K562 (cell line): Measurements from ENCODE around the gene SLCO2B1. TPM values are rescaled to one million over a fixed set of nuclear protein-coding genes. Genes with fewer than 3 reads are reported as not detected.
"Not testable (repeated sequence)": the region's sequence is repeated elsewhere in the genome, so short reads cannot be mapped to it uniquely, and the experiment has no call there.

Experiments
- ATAC-seq: fragments of 200-7000 bp; cut with Tn5 transposase; 3 replicates; pipeline ENCODE4 v1.9.1; 2020; ENCODE audit warnings: moderate library complexity
- BruUV-seq: library from RNA; stranded (reverse); fragments of 400-500 nt; replicated peaks from 2 replicates; lab custom pipeline; 2021; lab: Mats Ljungman, UMichigan
- CTCF ChIA-PET: fragments of 300-600 bp; formaldehyde crosslinking; extraction: SDS; loops from one replicate; lab custom pipeline; 2021; ENCODE audit warnings: low intra/inter-chr PET ratio; lab: Yijun Ruan, JAX
- POLR2A ChIA-PET: fragments of 300-600, 350-650 bp; sonication (Branson Sonifier 250); formaldehyde crosslinking; extraction: SDS; loops from one replicate; lab custom pipeline; 2021; ENCODE audit warnings: antibody characterized with exemption, inconsistent platforms; lab: Yijun Ruan, JAX
- DNase-seq, 4 experiments: peaks; one replicate each; pipeline versions ENCODE4 v3.0.0 to v3.0.0-alpha.2; 2011 to 2018; ENCODE audit warnings: low spot score in 3 of 4, mixed read lengths in 3 of 4; ENCODE audit errors: extremely low read depth in 1 of 4
- FAIRE-seq: peaks from 2 replicates; lab custom pipeline; 2011; peaks lifted over from hg19 to GRCh38; lab: Jason Lieb, UNC
- H2AFZ ChIP-seq: 2 replicates; pipeline ENCODE4 v1.6.0; 2011; ENCODE audit warnings: low read depth, low read length, control low read depth, inconsistent platforms
- H3K27ac ChIP-seq: fragments of 200-600 bp; 3 replicates; pipeline ENCODE4 v1.8.0; 2011; ENCODE audit warnings: low read depth, mild to moderate bottlenecking, control low read depth, inconsistent platforms, low read length, moderate library complexity, mixed read lengths; ENCODE audit errors: extremely low read depth
- H3K27me3 ChIP-seq, 2 experiments: fragments of 300-600 bp in 1 of 2; 2 replicates in 1 of 2; 3 replicates in 1 of 2; pipeline versions ENCODE4 v1.6.0 to v1.8.0; 2011; ENCODE audit warnings: inconsistent platforms in 2 of 2, low read length in 2 of 2, mild to moderate bottlenecking in 1 of 2, mixed read lengths in 1 of 2, moderate library complexity in 1 of 2; ENCODE audit not compliant: control insufficient read depth in 2 of 2, insufficient read depth in 2 of 2
- H3K36me3 ChIP-seq: fragments of 300-600 bp; 3 replicates; pipeline ENCODE4 v1.8.0; 2011; ENCODE audit warnings: mild to moderate bottlenecking, low read length, inconsistent platforms; ENCODE audit not compliant: control insufficient read depth, insufficient read depth
- H3K4me1 ChIP-seq, 2 experiments: fragments of 200-600 bp in 1 of 2; replicated peaks in 1 of 2; 2 replicates in 1 of 2; 3 replicates in 1 of 2; pipeline versions ENCODE4 v1.5.1 to v1.8.0; 2011; ENCODE audit warnings: inconsistent platforms in 2 of 2, low read length in 2 of 2, mild to moderate bottlenecking in 1 of 2, mixed read lengths in 1 of 2, moderate library complexity in 1 of 2; ENCODE audit not compliant: control insufficient read depth in 2 of 2, insufficient read depth in 2 of 2
- H3K4me2 ChIP-seq: 2 replicates; pipeline ENCODE4 v1.6.1; 2011; ENCODE audit warnings: low read length, control low read depth, inconsistent platforms, mixed read lengths; ENCODE audit not compliant: insufficient read depth
- H3K4me3 ChIP-seq: fragments of 200-600 bp; sonication (generic), shearing (Covaris generic); 2 replicates; pipeline ENCODE4 v1.5.1; 2016; ENCODE audit warnings: control low read depth, inconsistent platforms
- H3K79me2 ChIP-seq: fragments of 200-600 bp; 3 replicates; pipeline ENCODE4 v1.8.0; 2011; ENCODE audit warnings: low read length, inconsistent platforms; ENCODE audit not compliant: control insufficient read depth, insufficient read depth
- H3K9ac ChIP-seq, 2 experiments: 2 replicates each; pipeline versions ENCODE4 v1.6.0 to v1.6.1; 2011; ENCODE audit warnings: low read depth in 2 of 2, low read length in 2 of 2, control low read depth in 1 of 2, inconsistent platforms in 1 of 2, mild to moderate bottlenecking in 1 of 2, mixed read lengths in 1 of 2; ENCODE audit not compliant: insufficient read depth in 1 of 2
- H3K9me1 ChIP-seq: one replicate; pipeline ENCODE4 v1.6.0; 2011; ENCODE audit warnings: inconsistent platforms, mild to moderate bottlenecking, low read length, moderate library complexity; ENCODE audit not compliant: control insufficient read depth, insufficient read depth
- H3K9me3 ChIP-seq: replicated peaks from 2 replicates; pipeline ENCODE4 v1.5.1; 2011; ENCODE audit warnings: low read depth, low read length, inconsistent platforms; ENCODE audit not compliant: control insufficient read depth, insufficient read depth
- H4K20me1 ChIP-seq: replicated peaks from 2 replicates; pipeline ENCODE4 v1.6.1; 2011; ENCODE audit warnings: low read length, inconsistent platforms, mixed read lengths; ENCODE audit not compliant: control insufficient read depth, insufficient read depth
- ADNP ChIP-seq: fragments of 200-800 bp; sonication (Bioruptor generic); IDR thresholded peaks from 2 replicates; pipeline ENCODE4 v1.6.1; 2016; ENCODE audit warnings: missing genetic modification characterization, missing compliant biosample characterization
- BCOR ChIP-seq: fragments of 450-650 bp; IDR thresholded peaks from 2 replicates; pipeline ENCODE4 v1.6.1; 2016
- CBX3 ChIP-seq, 2 experiments: IDR thresholded peaks; 1 replicate in 1 of 2; 2 replicates in 1 of 2; pipeline ENCODE4 v1.6.1; 2012; ENCODE audit warnings: inconsistent platforms in 2 of 2, low read length in 2 of 2, borderline replicate concordance in 1 of 2, control low read depth in 1 of 2
- HDAC1 ChIP-seq, 2 experiments: fragments of 450-650 bp; IDR thresholded peaks; 2 replicates each; pipeline ENCODE4 v1.6.1; 2016 to 2017; ENCODE audit warnings: inconsistent platforms in 1 of 2, mild to moderate bottlenecking in 1 of 2, moderate library complexity in 1 of 2
- KDM1A ChIP-seq, 2 experiments: fragments of 450-650 bp; IDR thresholded peaks; 2 replicates each; pipeline ENCODE4 v1.6.1; 2016; ENCODE audit warnings: mild to moderate bottlenecking in 2 of 2
- POLR2H ChIP-seq: IDR thresholded peaks from 2 replicates; pipeline ENCODE4 v1.6.1; 2016; ENCODE audit warnings: missing genetic modification characterization, low read depth, mild to moderate bottlenecking, control low read depth, missing compliant biosample characterization, moderate library complexity
- RBM25 ChIP-seq: fragments of 200-400 bp; formaldehyde crosslinking; IDR thresholded peaks from 2 replicates; pipeline ENCODE4 v1.6.1; 2018; ENCODE audit warnings: low read length, low read depth, moderate library complexity; ENCODE audit not compliant: severe bottlenecking
- RCOR1 ChIP-seq, 2 experiments: IDR thresholded peaks; 2 replicates each; pipeline ENCODE4 v1.6.1; 2012; ENCODE audit warnings: low read depth in 2 of 2, low read length in 2 of 2, borderline replicate concordance in 1 of 2, improper control_type of control experiment in 1 of 2
- SMARCA5 ChIP-seq: fragments of 450-650 bp; IDR thresholded peaks from 2 replicates; pipeline ENCODE4 v1.6.1; 2016
- ZNF146 ChIP-seq: IDR thresholded peaks from one replicate; pipeline ENCODE4 v1.6.1; 2018; ENCODE audit warnings: missing compliant biosample characterization; ENCODE audit not compliant: unreplicated experiment
- ZNF197 ChIP-seq: fragments of 200-800 bp; sonication (Bioruptor generic); IDR thresholded peaks from 2 replicates; pipeline ENCODE4 v1.6.1; 2016; ENCODE audit warnings: low read depth, missing genetic modification characterization, missing compliant biosample characterization
- WGBS: fragments of 100-300 bp; shearing (Covaris generic); methylation state at CpG from one replicate; pipeline ENCODE4 v1.1.6; 2016; ENCODE audit warnings: low coverage, mixed read lengths; ENCODE audit not compliant: insufficient coverage; ENCODE audit errors: missing lambda C conversion rate; 5-methylcytosine and 5-hydroxymethylcytosine counted together
- in situ Hi-C: fragments of 300-500 bp; cut with MboI; formaldehyde crosslinking; loops from 4 replicates; pipeline ENCODE4 v1.15.0; 2018; ENCODE audit warnings: inconsistent platforms, mixed read lengths
- intact Hi-C: fragments of 100-400 bp; cut with micrococcal nuclease; formaldehyde crosslinking; loops from 2 replicates; pipeline ENCODE4 v1.14.2; 2022
- polyA plus RNA-seq, 8 experiments: library from polyadenylated mRNA; depleted of rRNA in 4 of 8; stranded (reverse) in 5 of 8; unstranded in 3 of 8; fragments of >200 nt; fragmentation: Nextera tagmentation in 2 of 8; fragmentation: Illumina TruSeq in 1 of 8; extraction: Ambion mirVana in 2 of 8; extraction: Trizol in 1 of 8; gene quantifications; 2 replicates each; pipeline versions ENCODE4 v1.2.1 to v1.2.3, GENCODE V29; 2011 to 2014; ENCODE audit warnings: inconsistent platforms in 1 of 8, missing spikeins in 1 of 8
- total RNA-seq, 7 experiments: library from RNA; depleted of rRNA in 6 of 7; stranded (reverse); fragments of >200 nt in 6 of 7; fragmentation: Illumina TruSeq in 2 of 7; extraction: Trizol in 2 of 7; gene quantifications; 2 replicates each; pipeline versions ENCODE4 v1.2.1 to v1.2.3, GENCODE V29; 2011 to 2021; ENCODE audit warnings: low replicate concordance in 1 of 7
- TF ChIP-seq, protein P1 (sequence below), 2 experiments: fragments of 250-450 bp in 1 of 2; fragments of 450-650 bp in 1 of 2; sonication (Bioruptor Pico) in 1 of 2; IDR thresholded peaks; 2 replicates each; pipeline versions ENCODE4 v1.6.1 to v1.8.0; 2016 to 2021; ENCODE audit warnings: mild to moderate bottlenecking in 2 of 2, moderate library complexity in 2 of 2, missing compliant biosample characterization in 1 of 2, missing genetic modification characterization in 1 of 2

The SLCO2B1 gene
- total and polyA plus RNA-seq, 9 of the 15 experiments (the other 6 are each of a cell fraction or from before 2014, with no cell fraction given) = 0.70 to 14.7 (median 7.6) TPM

DNA sequence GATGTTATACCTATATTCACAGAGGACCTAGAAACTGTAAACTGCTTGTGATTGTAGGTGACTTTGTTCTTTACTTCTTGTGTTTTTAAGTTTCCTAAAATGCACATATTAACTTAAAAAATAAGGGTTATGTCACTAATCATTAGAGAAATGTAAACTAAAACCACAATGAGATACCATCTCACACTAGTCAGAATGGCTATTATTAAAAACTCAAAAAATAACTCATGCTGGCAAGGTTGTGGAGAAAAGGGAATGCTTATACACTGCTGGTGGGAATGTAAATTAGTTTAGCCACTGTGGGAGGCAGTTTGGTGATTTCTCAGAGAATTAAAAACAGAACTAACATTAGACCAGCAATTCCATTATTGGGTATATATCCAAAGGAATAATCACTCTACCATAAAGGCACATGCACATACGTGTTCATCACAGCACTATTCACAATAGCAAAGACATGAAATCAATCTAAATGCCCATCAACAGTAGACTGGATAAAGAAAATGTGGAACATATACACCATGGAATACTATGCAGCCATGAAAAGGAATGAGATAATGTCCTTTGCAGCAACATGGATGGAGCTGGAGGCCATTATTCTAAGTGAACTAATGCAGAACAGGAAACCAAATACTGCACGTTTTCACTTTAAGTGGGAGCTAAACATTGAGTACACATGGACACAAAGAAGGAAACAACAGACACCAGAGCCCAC, 44.8 kb upstream of the SLCO2B1 start:
- POLR2A ChIA-PET = interaction anchor here (0.5 to 1.3 kb wide), 4 partner anchors 7 to 71 kb away, joined by 3 to 4 read pairs (median 4); no protein-coding TSS in a partner anchor
- CTCF ChIA-PET = interaction anchor here (0.7 kb wide), 1 partner anchor 70 kb away, joined by 5 read pairs; no protein-coding TSS in a partner anchor
- not testable (repeated sequence) for ATAC-seq, H3K9me1 ChIP-seq, H3K9me3 ChIP-seq, H4K20me1 ChIP-seq, H3K27me3 ChIP-seq, H3K36me3 ChIP-seq, BruUV-seq
- peaks cover 48% of the 10 kb centered on the region for H3K79me2 ChIP-seq
- 53% methylated on average over 2 of the region's 2 CpGs for WGBS
- peak overlapping the region in 1 of 2 experiments; percentile 34; a peak in 1 of 4 replicates for H3K9ac ChIP-seq
- peak overlapping the region; percentile 69; the same call in 1 of the 3 replicates for H3K27ac ChIP-seq
- TF ChIP-seq, protein P1, sequence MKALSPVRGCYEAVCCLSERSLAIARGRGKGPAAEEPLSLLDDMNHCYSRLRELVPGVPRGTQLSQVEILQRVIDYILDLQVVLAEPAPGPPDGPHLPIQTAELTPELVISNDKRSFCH (CRISPR knock-in tag; IDR thresholded peaks at IDR 0.05) = not testable (repeated sequence)
- TF ChIP-seq, protein P1 (tag; IDR thresholded peaks at IDR 0.05) = peak; percentile 8; the same call in 1 of the 2 replicates
- 0 out of 2 replicates have a peak, but pooled peaks have one; percentile 3 for TF ChIP-seq ZNF197 (CRISPR knock-in tag)
- peak; percentile 32 to 77; a peak in 3 of 4 replicates for TF ChIP-seq KDM1A (IDR thresholded peaks at IDR 0.05)
- peak; percentile 56; the same call in 1 of the 2 replicates for TF ChIP-seq POLR2H (tag)
- TF ChIP-seq RCOR1 (IDR thresholded peaks at IDR 0.05; ENCODE audit: borderline replicate concordance in 1 of 2, low read depth in 2 of 2, low read length in 2 of 2) = peak in 1 of 2 experiments; percentile 32; a peak in 1 of 4 replicates
- 0 out of 3 replicates have a peak, but pooled peaks of 1 of the 2 experiments have one; percentile 34 for TF ChIP-seq CBX3 (IDR thresholded peaks at IDR 0.05; ENCODE audit: borderline replicate concordance in 1 of 2, low read length in 2 of 2)
- peak; percentile 81 for TF ChIP-seq RBM25
- TF ChIP-seq ZNF146 (CRISPR knock-in tag) = peak; percentile 100
- TF ChIP-seq ADNP = peak; percentile 79; the same call in 1 of the 2 replicates
- 0 out of 2 replicates have a peak, but pooled peaks have one; percentile 67 for TF ChIP-seq SMARCA5
- TF ChIP-seq HDAC1 (IDR thresholded peaks at IDR 0.05) = 0 out of 4 replicates have a peak, but pooled peaks of 1 of the 2 experiments have one; percentile 30
- peak; percentile 96 for TF ChIP-seq BCOR
- TF ChIP-seq, all 486 proteins: peak for 12; not testable (repeated sequence) for 474
- Histone ChIP-seq H2AFZ (peak overlapping the region; percentile 89), H3K4me1 (peaks cover 17 to 22% of the 10 kb centered on the region in 2 experiments; a peak in 4 of 5 replicates)
- H3K4me3 ChIP-seq, in situ Hi-C loops, FAIRE-seq, DNase-seq, H3K4me2 ChIP-seq: not testable (repeated sequence)
- intact Hi-C loops = loop anchor here (5.0 kb wide), 1 partner anchor 34 kb away; no protein-coding TSS in a partner anchor
